HepG2 (cell line): ENCODE results near the gene S100P. TPM values are rescaled to one million over a fixed set of nuclear protein-coding genes. Genes with fewer than 3 reads are reported as not detected.
A peak's percentile ranks its signal among the peaks of the same experiment; 100 is the strongest.

Experiments used
- ATAC-seq: fragments of 200-7000 bp; cut with Tn5 transposase; 3 replicates; pipeline ENCODE4 v1.9.1; 2020; ENCODE audit warnings: mild to moderate bottlenecking, moderate library complexity
- BruUV-seq: library from RNA; stranded (reverse); fragments of 400-500 nt; replicated peaks from 2 replicates; lab custom pipeline; 2021; lab: Mats Ljungman, UMichigan
- CTCF ChIA-PET: fragments of 300-600 bp; formaldehyde crosslinking; extraction: SDS; loops from one replicate; lab custom pipeline; 2021; ENCODE audit warnings: low total read pairs, inconsistent platforms, low intra/inter-chr PET ratio; lab: Yijun Ruan, JAX
- POLR2A ChIA-PET: fragments of 350-600 bp; sonication (Branson Sonifier 250); formaldehyde crosslinking; loops from one replicate; lab custom pipeline; 2020; ENCODE audit warnings: antibody characterized with exemption, inconsistent platforms; lab: Yijun Ruan, JAX
- DNase-seq: peaks from one replicate; pipeline ENCODE4 v3.0.0-alpha.2; 2015; ENCODE audit warnings: low spot score
- FAIRE-seq: peaks from 3 replicates; lab custom pipeline; 2011; peaks lifted over from hg19 to GRCh38; lab: Jason Lieb, UNC
- H2AFZ ChIP-seq: one replicate; pipeline ENCODE4 v1.6.1; 2011; ENCODE audit warnings: low read length, inconsistent platforms
- H3K27ac ChIP-seq: fragments of 300-600 bp; 3 replicates; pipeline ENCODE4 v1.8.0; 2011; ENCODE audit warnings: mixed run types, mild to moderate bottlenecking, mixed read lengths, low read length, inconsistent platforms; ENCODE audit not compliant: insufficient read depth; ENCODE audit errors: extremely low read length
- H3K27me3 ChIP-seq, 2 experiments: fragments of 200-600 bp in 1 of 2; 2 replicates in 1 of 2; 3 replicates in 1 of 2; pipeline versions ENCODE4 v1.6.0 to v1.8.0; 2011; ENCODE audit warnings: low read length in 2 of 2, mild to moderate bottlenecking in 2 of 2, moderate library complexity in 2 of 2, inconsistent platforms in 1 of 2; ENCODE audit not compliant: insufficient read depth in 2 of 2, control insufficient read depth in 1 of 2
- H3K36me3 ChIP-seq, 2 experiments: fragments of 200-600 bp in 1 of 2; replicated peaks in 1 of 2; 2 replicates in 1 of 2; 3 replicates in 1 of 2; pipeline versions ENCODE4 v1.5.1 to v1.8.0; 2011; ENCODE audit warnings: low read length in 2 of 2, inconsistent platforms in 1 of 2; ENCODE audit not compliant: insufficient read depth in 2 of 2, control insufficient read depth in 1 of 2
- H3K4me1 ChIP-seq: 2 replicates; pipeline ENCODE4 v1.5.1; 2012; ENCODE audit warnings: low read length, inconsistent platforms; ENCODE audit not compliant: insufficient read depth
- H3K4me2 ChIP-seq: 2 replicates; pipeline ENCODE4 v1.6.0; 2011; ENCODE audit warnings: low read depth, low read length, inconsistent platforms
- H3K4me3 ChIP-seq, 3 experiments: fragments of 200-600 bp in 1 of 3; sonication (generic), shearing (Covaris generic) in 1 of 3; replicated peaks in 1 of 3; 2 replicates each; pipeline ENCODE4 v1.5.1; 2011 to 2016; ENCODE audit warnings: low read length in 3 of 3, inconsistent platforms in 2 of 3, low read depth in 2 of 3, mild to moderate bottlenecking in 2 of 3, control low read depth in 1 of 3, mixed read lengths in 1 of 3; ENCODE audit not compliant: insufficient read depth in 1 of 3
- H3K79me2 ChIP-seq: one replicate; pipeline ENCODE4 v1.6.1; 2011; ENCODE audit warnings: low read length, inconsistent platforms; ENCODE audit not compliant: insufficient read depth
- H3K9ac ChIP-seq: 2 replicates; pipeline ENCODE4 v1.6.0; 2011; ENCODE audit warnings: mild to moderate bottlenecking, low read depth, low read length, inconsistent platforms; ENCODE audit not compliant: insufficient read depth
- H3K9me3 ChIP-seq: 2 replicates; pipeline ENCODE4 v1.5.1; 2012; ENCODE audit warnings: mild to moderate bottlenecking, low read length
- H4K20me1 ChIP-seq: 2 replicates; pipeline ENCODE4 v1.6.0; 2011; ENCODE audit warnings: inconsistent platforms, mild to moderate bottlenecking, low read length, moderate library complexity; ENCODE audit not compliant: insufficient read depth
- CENPT ChIP-seq: sonication (generic); formaldehyde crosslinking; IDR thresholded peaks from 2 replicates; pipeline ENCODE4 v1.8.0; 2022; ENCODE audit warnings: low read depth, mild to moderate bottlenecking, moderate library complexity, missing genetic modification reagents
- HMG20B ChIP-seq: conservative IDR thresholded peaks from 2 replicates; pipeline ENCODE4 v1.6.1; 2016; ENCODE audit warnings: missing genetic modification reagents, missing compliant biosample characterization
- KAT8 ChIP-seq: IDR thresholded peaks from 2 replicates; pipeline ENCODE4 v1.6.1; 2016; ENCODE audit warnings: missing genetic modification reagents, missing compliant biosample characterization
- KMT2A ChIP-seq: sonication (generic); formaldehyde crosslinking; IDR thresholded peaks from 2 replicates; pipeline ENCODE4 v1.4.0; 2020; ENCODE audit warnings: missing genetic modification reagents
- MLLT10 ChIP-seq: sonication (generic); formaldehyde crosslinking; IDR thresholded peaks from 2 replicates; pipeline ENCODE4 v1.4.0; 2020; ENCODE audit warnings: missing genetic modification reagents
- NONO ChIP-seq, 2 experiments: fragments of 450-650 bp in 1 of 2; sonication (generic) in 1 of 2; formaldehyde crosslinking in 1 of 2; IDR thresholded peaks in 1 of 2; conservative IDR thresholded peaks in 1 of 2; 2 replicates each; pipeline versions ENCODE4 v1.6.1 to v1.8.0; 2017 to 2022; ENCODE audit warnings: mild to moderate bottlenecking in 1 of 2, missing genetic modification reagents in 1 of 2, moderate library complexity in 1 of 2
- NRL ChIP-seq: sonication (generic); formaldehyde crosslinking; IDR thresholded peaks from 2 replicates; pipeline ENCODE4 v1.5.0; 2020; ENCODE audit warnings: missing genetic modification reagents, mild to moderate bottlenecking, moderate library complexity, borderline replicate concordance
- RBM22 ChIP-seq: fragments of 200-400 bp; formaldehyde crosslinking; optimal IDR thresholded peaks from 2 replicates; pipeline ENCODE3; 2017; ENCODE audit warnings: mild to moderate bottlenecking, low read length, moderate library complexity
- ZBTB38 ChIP-seq: sonication (generic); formaldehyde crosslinking; IDR thresholded peaks from 2 replicates; pipeline ENCODE4 v1.5.1; 2020; ENCODE audit warnings: mild to moderate bottlenecking, missing genetic modification reagents
- ZFY ChIP-seq: sonication (generic); formaldehyde crosslinking; IDR thresholded peaks from 2 replicates; pipeline ENCODE4 v1.4.0; 2020; ENCODE audit warnings: missing genetic modification reagents
- ZNF496 ChIP-seq: sonication (generic); formaldehyde crosslinking; IDR thresholded peaks from 2 replicates; pipeline ENCODE4 v1.8.1; 2023; ENCODE audit warnings: mild to moderate bottlenecking, moderate library complexity, missing genetic modification reagents; ENCODE audit not compliant: insufficient replicate concordance
- ZNF674 ChIP-seq: sonication (generic); formaldehyde crosslinking; IDR thresholded peaks from 2 replicates; pipeline ENCODE4 v1.5.0; 2020; ENCODE audit warnings: low read depth, mild to moderate bottlenecking, missing genetic modification reagents
- WGBS: methylation state at CpG from one replicate; pipeline ENCODE4 v1.1.6; 2017; ENCODE audit warnings: low lambda C conversion rate; 5-methylcytosine and 5-hydroxymethylcytosine counted together
- in situ Hi-C: cut with HindIII; loops from 2 replicates; pipeline ENCODE4 v1.10.0; 2017; ENCODE audit warnings: low pct_unique_long_range_greater_than_20kb; ENCODE audit not compliant: extremely low pct_ligation_motif_present
- intact Hi-C: fragments of 100-400 bp; cut with micrococcal nuclease; formaldehyde crosslinking; loops from one replicate; pipeline ENCODE4 v1.10.0; 2022; ENCODE audit not compliant: unreplicated experiment
- polyA plus RNA-seq, 8 experiments: library from polyadenylated mRNA; depleted of rRNA in 3 of 8; stranded (reverse) in 7 of 8; unstranded in 1 of 8; fragments of >200 nt; fragmentation: Illumina TruSeq in 4 of 8; extraction: Trizol in 4 of 8; gene quantifications; 2 replicates each; pipeline versions ENCODE4 v1.2.1 to v1.2.3, GENCODE V29; 2011 to 2016; ENCODE audit warnings: low read depth in 4 of 8, missing spikeins in 1 of 8, mixed read lengths in 1 of 8; ENCODE audit not compliant: insufficient read depth in 1 of 8
- total RNA-seq, 5 experiments: library from RNA; depleted of rRNA; stranded (reverse); fragments of >200 nt; fragmentation: Illumina TruSeq; extraction: Trizol; gene quantifications; 2 replicates each; pipeline ENCODE4 v1.2.3, GENCODE V29; 2016; ENCODE audit warnings: low read depth in 1 of 5
- TF ChIP-seq, protein P1 (sequence below): sonication (generic); formaldehyde crosslinking; IDR thresholded peaks from 2 replicates; pipeline ENCODE4 v1.8.0; 2022; ENCODE audit warnings: mild to moderate bottlenecking, missing genetic modification reagents
- TF ChIP-seq, protein P2 (sequence below): sonication (generic); formaldehyde crosslinking; IDR thresholded peaks from 2 replicates; pipeline ENCODE4 v1.9.0; 2022; ENCODE audit warnings: missing genetic modification reagents, mild to moderate bottlenecking, borderline replicate concordance
- TF ChIP-seq, protein P3 (sequence below): sonication (generic); formaldehyde crosslinking; IDR thresholded peaks from 2 replicates; pipeline ENCODE4 v1.5.1; 2020; ENCODE audit warnings: missing genetic modification reagents, mild to moderate bottlenecking, borderline replicate concordance

The S100P gene
- total and polyA plus RNA-seq, 2 of the 13 experiments (the other 11 are each of a cell fraction or from before 2014, with no cell fraction given) = 278 to 1,649 TPM

DNA sequence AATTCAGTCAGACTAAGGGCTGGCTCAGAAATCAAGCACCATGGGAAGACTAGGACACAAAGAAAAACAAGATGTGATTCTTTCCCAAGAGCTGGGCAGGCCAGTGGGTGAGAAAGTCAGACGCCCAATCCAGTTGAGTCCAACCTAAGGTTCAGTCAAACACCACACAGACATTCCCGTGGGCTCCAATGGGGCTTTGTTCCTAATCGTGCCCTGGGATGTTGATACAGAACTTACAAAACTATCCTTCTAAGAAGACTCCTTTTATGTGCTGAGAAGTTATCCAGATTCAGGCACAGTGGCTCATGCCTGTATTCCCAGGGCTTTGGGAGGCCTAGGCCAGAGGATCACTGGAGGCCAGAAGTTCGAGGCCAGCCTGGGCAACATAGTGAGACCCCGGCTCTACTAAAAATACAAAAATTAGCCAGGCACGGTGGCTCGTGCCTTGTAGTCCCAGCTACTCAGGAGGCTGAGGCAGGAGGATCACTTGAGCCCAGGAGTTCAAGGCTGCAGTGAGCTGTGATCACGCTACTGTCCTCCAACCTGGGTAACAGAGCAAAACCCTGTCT is 26.0 kb downstream of the S100P start (continued):
- TF ChIP-seq ZFY (CRISPR knock-in tag) = 0 out of 2 replicates have a peak, but pooled peaks have one; percentile 0
- TF ChIP-seq ZNF674 = no peak
- no peak for TF ChIP-seq RBM22
- no peak for TF ChIP-seq ZNF496 (CRISPR knock-in tag)
- TF ChIP-seq CENPT = no peak
- TF ChIP-seq HMG20B (CRISPR knock-in tag) = no peak
- TF ChIP-seq NRL (CRISPR knock-in tag) = no peak
- TF ChIP-seq, protein P1, sequence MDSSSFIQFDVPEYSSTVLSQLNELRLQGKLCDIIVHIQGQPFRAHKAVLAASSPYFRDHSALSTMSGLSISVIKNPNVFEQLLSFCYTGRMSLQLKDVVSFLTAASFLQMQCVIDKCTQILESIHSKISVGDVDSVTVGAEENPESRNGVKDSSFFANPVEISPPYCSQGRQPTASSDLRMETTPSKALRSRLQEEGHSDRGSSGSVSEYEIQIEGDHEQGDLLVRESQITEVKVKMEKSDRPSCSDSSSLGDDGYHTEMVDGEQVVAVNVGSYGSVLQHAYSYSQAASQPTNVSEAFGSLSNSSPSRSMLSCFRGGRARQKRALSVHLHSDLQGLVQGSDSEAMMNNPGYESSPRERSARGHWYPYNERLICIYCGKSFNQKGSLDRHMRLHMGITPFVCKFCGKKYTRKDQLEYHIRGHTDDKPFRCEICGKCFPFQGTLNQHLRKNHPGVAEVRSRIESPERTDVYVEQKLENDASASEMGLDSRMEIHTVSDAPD (CRISPR knock-in tag) = no peak

DNA sequence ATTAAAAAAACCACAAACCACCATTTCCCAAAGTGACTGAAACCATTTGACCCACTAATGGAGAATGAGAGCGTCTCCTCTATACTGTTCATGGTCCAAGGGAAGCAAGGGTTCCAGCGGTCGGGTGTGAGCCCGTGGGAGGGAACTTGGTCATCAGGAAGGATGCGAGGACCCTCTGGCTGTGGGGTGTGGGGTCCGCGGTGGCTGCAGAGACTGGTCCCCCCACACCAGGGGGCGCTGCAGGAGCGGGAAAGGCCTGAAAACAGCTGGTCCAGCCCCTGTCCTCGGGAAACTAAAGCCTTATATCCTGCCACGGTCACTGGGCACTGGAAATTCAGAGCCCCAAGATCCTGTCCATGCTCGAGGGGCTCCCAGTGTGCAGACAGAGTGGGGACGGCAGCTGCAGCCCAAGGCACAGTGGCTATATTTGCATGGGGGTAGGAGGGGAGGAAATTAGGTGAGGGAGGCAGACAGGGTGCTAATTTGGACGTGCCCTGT is 26.6 kb downstream of the S100P start:
- Histone ChIP-seq H3K36me3 (no peaks in the 10 kb centered on the region), H4K20me1 (0 out of 2 replicates have a peak, but pooled peaks cover 8% of the 10 kb centered on the region), H3K27me3 (no peaks in the 10 kb centered on the region), H3K4me3 (peak overlapping the region in 1 of 3 experiments; percentile 41; a peak in 1 of 6 replicates), H3K4me2 (peak overlapping the region; percentile 66), H3K9me3 (no peaks in the 10 kb centered on the region), H3K27ac (no peak overlapping the region), H3K79me2 (peaks cover 22% of the 10 kb centered on the region), H3K9ac (no peak overlapping the region), H2AFZ (no peak overlapping the region), H3K4me1 (peaks cover 60% of the 10 kb centered on the region)
- POLR2A ChIA-PET = interaction anchor here (0.7 to 1.4 kb wide), 4 partner anchors 154 to 362 kb away, joined by 3 to 4 read pairs (median 3); partner anchors contain the start of gene TBC1D14
- peak; percentile 69 for FAIRE-seq
- 8% methylated on average over 10 of the region's 14 CpGs for WGBS
- peak; percentile 72 for ATAC-seq
- DNase-seq = peak; percentile 62
- intact Hi-C loops = loop anchor here (1.0 to 5.0 kb wide), 3 partner anchors 42 to 154 kb away; no protein-coding TSS in a partner anchor
- in situ Hi-C loops = loop anchor here (5.0 kb wide), 1 partner anchor 157 kb away; no protein-coding TSS in a partner anchor
- no TSS peak for BruUV-seq
- CTCF ChIA-PET = interaction anchor here (1.1 to 3.2 kb wide), 4 partner anchors 43 to 361 kb away, joined by 3 to 50 read pairs (median 4); no protein-coding TSS in a partner anchor
- TF ChIP-seq KMT2A (peak; percentile 61), NONO (IDR thresholded peaks at IDR 0.05) (no peak), NONO (CRISPR knock-in tag; conservative IDR thresholded peaks at IDR 0.05) (peak; percentile 58; the same call in 1 of the 2 replicates), MLLT10 (CRISPR knock-in tag) (no peak), KAT8 (CRISPR knock-in tag) (0 out of 2 replicates have a peak, but pooled peaks have one; percentile 29), ZBTB38 (no peak)
- TF ChIP-seq, protein P2, sequence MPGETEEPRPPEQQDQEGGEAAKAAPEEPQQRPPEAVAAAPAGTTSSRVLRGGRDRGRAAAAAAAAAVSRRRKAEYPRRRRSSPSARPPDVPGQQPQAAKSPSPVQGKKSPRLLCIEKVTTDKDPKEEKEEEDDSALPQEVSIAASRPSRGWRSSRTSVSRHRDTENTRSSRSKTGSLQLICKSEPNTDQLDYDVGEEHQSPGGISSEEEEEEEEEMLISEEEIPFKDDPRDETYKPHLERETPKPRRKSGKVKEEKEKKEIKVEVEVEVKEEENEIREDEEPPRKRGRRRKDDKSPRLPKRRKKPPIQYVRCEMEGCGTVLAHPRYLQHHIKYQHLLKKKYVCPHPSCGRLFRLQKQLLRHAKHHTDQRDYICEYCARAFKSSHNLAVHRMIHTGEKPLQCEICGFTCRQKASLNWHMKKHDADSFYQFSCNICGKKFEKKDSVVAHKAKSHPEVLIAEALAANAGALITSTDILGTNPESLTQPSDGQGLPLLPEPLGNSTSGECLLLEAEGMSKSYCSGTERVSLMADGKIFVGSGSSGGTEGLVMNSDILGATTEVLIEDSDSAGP (CRISPR knock-in tag) = peak; percentile 42; the same call in 1 of the 2 replicates
- TF ChIP-seq, protein P3, sequence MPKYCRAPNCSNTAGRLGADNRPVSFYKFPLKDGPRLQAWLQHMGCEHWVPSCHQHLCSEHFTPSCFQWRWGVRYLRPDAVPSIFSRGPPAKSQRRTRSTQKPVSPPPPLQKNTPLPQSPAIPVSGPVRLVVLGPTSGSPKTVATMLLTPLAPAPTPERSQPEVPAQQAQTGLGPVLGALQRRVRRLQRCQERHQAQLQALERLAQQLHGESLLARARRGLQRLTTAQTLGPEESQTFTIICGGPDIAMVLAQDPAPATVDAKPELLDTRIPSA (CRISPR knock-in tag) = no peak
